SIG-M5 treated with dmso at 0.1 percent for 504 hours (cell line): ENCODE results near the gene C16orf90.
A peak's percentile ranks its signal among the peaks of the same experiment; 100 is the strongest.

Experiments used
- DNase-seq: peaks from one replicate; lab custom pipeline; 2025; ENCODE audit not compliant: unreplicated experiment; lab: John Stamatoyannopoulos, UW

C16orf90 gene

DNA sequence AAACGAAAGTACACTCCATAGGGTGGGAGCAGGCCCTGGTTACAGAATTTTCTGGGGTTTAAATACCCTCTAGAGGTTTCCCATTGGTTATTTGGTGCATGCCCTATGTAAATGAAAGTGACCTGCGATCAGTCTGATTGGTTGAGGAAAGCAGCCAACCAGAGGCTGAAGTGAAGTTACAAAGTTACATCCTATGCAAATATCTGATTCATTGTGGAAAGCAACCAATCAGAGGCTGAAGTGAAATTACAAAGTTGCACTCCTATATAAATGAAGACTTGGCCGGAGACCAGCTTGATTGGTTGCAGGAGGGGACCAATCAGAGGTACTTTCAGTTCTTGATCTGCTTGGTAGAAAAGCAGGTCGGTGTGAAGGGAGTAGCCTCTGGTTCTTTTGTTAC, 27.4 kb downstream of the C16orf90 start:
- peak; percentile 54 for DNase-seq

DNA sequence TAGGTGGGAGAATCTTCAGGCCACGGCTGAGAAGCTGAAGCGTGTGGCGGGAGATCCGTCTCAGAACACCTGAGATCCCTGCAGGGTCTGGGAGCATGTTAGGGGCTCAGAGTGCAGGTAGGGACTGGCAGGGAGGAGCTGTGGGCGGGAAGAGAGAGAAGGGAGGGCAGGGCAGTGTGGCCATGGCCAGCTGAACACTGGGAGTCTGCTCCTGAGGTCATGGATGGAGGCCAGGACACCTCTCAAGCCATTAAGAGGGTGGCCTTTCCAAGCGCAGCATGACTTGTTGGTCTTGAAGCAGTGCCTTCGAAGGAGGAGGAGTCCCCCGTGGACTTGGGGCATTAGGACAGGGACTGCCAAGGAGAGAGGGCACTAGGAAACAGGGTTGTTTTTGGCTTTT, 28.1 kb downstream of the C16orf90 start:
- DNase-seq: no peak

DNA sequence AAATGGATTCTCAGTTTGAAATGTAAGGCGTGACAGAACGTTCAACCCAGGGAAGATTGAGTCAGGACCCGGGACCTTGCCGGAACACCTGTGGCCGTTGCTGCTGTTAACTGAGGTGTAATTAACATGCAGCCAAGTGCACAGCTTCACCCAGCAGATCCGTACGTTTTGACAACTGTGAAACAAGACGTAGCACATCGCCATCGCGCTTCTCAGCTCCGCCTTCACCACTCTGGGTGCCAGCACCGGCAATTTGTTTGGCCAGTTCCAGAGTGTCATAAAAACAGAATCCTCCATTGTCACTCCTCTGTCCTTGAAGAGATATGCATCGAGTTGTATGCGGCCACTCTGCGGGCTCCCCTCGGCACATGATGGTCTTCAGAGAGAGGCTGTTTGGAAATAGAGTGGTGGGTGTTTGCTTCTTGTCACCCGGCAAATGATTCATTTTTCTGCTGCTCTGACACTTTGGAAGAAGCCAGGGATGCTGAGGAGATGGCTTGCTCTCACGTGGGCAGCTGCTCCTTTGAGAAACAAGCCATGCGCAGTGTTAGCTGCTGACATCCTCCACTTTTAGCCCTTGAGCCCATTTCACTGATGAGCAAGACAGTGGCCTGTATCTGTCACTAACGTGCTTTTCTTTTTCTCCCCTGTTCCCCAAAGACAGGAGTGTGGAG, 29.2 kb downstream of the C16orf90 start:
- DNase-seq: no peak

DNA sequence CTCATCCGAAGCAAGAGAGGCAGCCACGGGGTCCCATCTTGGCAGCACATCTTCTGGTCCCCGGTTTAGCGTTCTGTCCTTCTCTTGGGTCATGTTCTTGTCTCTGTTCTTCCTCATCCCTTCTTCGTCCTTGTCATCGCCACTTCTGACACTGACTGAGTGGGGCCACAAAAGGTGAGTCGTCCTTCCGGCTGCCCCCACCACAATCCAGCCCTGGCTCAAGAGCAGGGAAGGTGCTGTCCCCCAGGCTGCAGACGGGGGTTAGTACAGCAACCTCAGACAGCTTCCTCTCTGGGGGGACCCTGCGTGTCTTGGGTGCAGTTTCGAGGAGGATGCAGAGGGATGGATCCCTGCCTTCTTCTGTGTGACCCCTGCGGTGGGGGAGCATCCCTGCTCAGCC, 30.0 kb downstream of the C16orf90 start:
- no peak for DNase-seq

DNA sequence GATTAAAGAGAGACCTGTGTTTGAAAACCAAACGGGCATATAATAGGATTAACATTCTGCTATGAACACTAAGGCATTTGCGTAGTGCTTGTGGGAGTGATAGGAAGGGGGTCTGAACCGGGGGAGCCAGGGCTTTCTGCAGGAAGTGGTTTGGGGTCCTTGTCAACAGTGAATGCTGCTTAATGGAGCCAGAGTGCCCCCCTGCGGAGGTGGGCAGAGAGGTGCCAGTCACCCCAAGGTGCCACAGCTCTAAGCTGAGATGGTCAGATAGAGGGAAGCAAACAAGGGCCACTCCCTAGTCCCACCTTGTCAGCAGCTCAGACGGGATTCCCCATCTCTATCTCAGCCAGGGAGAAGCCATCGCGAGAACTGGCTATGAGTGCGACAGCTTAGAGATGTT, 34.1 kb downstream of the C16orf90 start:
- peak; percentile 26 for DNase-seq

DNA sequence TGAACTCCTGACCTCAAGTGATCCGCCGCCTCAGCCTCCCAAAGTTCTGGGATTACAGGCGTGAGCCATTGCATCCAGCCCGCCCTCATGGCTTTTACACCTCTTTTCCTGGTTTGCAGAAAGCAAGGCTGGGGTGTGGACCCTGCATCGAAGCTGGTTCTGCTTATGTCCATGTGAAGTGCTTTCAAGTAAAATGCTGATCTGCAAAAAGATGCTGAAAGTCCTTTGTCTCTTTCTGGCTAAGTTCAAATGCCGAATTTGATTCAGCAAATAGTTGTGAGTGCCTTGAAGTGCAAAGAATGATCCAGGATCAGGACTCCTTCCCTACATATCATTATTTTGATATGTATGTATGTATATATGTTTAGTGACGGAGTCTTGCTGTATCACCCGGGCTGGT, 34.7 kb downstream of the C16orf90 start:
- DNase-seq: no peak

DNA sequence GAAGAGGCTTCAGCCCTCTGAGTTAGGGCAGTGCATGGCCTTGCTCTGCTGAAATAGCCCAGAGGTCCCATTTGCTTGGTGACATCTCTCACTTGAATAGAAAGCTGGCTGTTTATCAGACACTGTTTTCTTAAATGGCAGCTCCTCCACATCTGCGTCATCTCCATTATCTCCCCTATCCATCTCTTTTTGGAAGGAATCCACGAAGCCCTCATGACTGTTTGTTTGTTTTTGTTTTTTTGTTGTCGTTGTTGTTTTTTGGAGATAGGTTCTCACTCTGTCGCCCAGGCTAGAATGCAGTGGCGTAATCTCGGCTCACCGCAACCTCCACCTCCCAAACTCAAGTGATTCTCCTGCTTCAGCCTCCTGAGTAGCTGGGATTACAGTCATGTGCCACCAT, 35.2 kb downstream of the C16orf90 start:
- no peak for DNase-seq

DNA sequence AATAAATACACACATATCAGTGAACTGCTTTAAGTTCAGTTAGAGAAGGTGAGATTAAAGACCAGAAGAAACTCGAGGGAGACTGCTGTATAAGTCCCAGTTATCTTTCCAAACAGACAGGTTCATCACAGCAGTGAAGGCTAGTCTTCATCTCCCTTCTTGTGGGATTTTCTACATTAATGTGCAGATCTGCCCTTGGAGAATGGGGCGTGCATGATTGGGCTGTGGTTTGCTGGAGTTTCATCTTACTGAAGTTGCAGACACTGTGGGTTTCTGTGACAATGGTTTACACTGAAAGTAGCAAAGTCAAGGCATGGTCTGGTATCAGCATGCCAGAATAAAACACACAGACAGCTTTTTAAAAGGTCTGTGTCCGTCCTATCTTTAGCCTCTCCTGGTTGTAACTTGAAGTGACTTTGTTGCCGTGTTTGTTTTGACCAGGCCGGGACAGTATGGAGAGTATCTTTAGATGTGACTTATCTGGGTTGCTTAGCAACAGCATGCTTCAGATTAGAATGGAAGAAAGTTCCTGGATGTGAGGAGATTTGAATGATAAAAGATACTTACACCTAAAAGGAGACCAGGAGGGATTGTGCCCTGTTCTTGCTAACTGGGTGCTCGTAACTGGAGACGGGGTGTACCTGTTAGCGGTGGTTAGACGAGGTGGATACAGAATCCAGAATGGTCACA, 35.7 kb downstream of the C16orf90 start:
- DNase-seq: no peak

DNA sequence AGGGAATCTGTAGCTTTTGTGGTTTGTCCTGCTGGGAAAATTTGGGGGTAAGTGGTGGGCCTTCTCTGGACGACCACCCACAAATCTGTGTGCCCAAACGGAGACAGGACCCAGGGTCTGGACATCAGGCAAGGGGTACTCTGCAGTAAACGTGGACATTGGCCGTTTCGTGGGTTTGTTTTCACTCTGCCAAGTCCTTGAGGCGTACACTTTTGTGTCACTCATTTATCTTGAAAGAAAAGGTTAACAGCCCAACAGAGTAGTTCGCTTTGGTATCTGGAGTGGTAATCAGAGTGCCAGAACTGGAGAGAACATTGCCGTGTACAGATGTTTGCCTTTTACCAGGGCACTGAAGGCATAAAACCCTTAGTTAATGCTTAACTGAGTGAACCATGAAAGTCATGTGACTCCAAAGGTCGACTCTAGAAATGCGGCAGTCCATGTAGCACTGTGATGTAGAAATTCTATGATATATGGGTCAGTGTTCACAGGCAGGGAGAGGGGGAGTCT, 36.4 kb downstream of the C16orf90 start:
- DNase-seq: no peak

DNA sequence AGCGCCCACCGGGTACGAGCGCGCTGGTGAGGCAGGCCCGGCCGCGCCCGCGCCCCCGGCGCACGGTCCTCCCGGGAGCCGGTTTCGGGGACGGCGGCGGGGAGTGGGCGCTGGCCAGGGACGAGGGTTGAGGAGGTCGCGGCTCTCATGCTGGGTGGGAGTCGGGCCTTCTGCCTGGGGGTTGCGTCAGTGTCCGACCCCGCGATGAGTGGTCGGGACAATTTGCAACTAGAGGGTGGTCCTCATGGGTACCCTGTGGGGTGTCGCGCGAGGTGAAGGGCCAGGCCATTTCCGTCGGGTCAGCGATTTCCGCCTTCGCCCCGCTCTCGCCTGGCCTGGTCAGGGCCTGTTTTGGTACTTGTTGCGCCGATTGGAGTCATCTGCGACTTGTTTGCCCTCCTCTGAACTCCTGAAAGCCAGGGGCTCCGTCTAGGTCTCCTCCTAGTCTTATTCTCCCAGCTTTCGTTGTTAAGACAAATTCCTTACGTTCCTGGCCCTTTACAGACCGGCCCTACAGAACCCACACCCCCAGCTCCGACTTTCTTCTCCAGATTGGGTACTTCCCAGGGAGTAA, 36.9 kb downstream of the C16orf90 start:
- peak; percentile 8 for DNase-seq

DNA sequence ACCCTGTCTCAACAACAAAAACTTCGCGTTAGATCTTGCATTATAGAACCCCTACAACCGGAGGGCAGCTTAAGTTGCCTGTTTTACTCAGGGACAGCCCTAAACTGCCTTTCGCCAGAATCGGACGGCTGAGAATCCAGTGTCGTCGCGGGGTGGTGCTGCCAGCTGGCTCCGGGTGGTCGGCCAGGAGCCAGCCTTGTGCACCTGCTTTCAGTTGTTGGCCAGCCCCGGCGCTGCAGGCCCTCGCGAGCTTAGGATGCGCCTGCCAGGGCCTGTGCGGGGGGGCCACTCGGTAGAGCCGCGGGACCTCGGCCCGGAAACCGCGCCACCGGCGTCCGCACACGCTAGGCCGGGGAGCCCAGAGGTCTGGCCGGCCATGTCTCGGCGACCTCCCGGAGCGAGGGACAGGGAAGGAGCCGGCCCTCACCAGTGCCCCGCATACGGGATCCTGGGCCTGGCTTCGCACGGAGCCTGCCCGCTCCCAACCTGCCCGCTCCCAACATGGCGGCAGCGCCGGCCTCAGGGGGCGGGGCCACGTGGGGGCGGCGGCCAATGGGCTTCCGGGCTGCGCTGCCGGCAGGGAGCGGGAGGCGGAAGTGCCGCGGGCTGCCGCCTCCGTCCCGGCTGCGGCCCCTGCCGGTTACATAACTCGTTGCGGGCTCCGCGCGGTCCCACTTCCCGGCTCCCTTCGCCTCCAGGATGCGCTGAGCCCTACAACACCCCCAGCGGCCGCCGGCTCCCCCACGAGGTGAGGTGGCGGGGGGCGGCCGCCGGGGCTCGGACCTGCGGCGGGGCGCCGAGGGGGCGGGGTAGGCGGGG, 37.6 kb downstream of the C16orf90 start:
- peak; percentile 79 for DNase-seq

DNA sequence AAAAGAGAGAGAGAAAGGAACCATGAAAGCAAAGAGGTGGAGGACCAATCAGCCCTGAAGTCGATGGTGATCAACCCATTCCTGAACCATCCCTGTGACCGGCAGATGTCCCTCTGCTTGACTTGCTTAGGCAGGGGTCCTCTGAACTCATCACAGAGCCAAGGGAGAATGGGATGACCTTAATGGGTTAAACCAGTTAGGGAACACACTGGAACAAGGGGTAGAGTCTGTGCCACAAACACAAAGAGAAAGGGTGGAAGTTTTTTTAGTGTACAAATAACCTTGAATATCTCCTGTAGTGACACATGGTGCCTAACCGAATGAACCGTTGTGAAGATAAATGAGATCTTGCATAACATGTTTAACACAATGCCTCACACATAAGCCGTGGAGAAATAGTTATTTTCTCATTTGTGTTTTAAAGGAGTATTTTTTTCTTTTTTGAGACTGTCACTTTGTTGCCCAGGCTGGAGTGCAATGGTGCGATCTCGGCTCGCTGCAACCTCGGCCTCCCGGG, 40.6 kb downstream of the C16orf90 start:
- no peak for DNase-seq

DNA sequence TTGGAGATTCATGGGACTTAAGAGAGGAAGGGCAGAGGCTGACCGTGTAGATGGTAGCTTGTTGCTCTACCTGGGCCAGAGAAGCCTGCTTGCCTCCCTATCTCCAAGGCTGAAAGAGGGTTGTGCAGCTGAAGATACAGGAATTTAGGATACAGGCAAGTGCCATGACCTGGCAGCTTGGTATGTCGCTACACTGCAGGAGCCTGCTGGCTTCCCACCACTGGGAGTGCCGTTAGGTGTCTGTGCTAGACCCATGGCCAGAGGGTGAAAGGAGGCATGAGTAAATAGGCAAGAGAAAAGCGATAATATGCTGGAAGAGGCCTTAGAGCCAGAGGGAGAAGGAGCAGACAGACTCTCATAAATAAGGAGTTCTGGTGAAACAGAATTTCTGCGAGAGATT, 41.2 kb downstream of the C16orf90 start:
- DNase-seq: no peak

DNA sequence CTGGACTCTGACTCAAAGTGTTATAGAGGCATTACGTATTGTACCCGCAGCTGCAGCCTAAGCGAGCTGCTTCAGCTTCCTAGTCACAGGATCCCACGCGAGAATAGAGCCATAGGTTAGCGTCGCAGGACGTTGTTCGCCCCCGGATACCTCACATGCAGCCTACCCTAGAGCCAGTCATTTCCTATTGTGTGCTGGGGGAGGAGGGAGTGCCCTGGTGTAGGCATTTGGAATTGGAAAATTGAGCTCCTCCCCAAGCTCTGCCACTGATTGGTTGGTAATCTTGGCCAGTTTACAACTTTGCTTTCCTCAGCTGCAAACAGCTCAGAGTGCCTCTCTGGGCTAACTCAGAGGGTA, 51.3 kb downstream of the C16orf90 start:
- peak; percentile 51 for DNase-seq
